ENCODE measurements around the gene MCM7. TPM values are rescaled to one million over a fixed set of nuclear protein-coding genes. Genes with fewer than 3 reads are reported as not detected.

The MCM7 gene
- total RNA-seq, 4 donors from 2014 or later = 30.3 to 72.6 (median 38.7) TPM

DNA sequence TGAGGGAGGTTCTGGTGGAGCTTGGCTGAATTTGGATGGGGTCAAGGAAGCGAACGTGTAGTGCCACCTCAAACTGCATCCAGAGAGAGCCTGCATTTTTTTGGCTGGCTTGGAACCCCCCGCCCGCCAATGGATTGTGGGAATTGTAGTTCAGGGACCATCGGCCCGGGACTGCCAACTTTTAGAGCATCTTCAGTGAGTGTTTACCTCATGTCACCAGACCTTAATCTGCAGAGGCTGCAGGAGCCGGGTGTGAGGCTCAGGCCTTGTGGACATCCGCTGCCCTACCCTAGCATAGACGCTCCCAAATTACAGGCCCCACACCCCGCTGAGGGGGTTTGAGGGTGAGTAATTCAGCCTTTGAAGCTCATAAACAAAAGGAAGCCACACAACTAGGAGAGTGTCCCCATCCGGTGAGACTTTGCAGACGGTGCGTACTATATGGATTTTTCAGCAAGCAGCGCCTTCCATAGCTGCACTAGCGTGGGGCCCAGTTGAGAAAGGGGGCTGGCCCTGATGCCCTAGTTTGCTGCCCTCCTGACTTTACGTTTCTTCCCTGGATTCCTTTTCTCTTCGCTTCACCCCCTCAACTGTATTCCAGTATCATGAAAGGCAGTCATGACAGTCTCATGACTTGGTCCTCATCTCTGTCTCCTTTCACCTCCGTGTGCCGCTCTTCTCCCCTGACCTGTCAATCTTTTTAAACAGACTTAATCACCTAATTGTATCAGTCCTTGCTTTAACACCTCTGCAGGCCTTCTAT lies 19.0 kb upstream of the MCM7 start:
- intact Hi-C loops (cut with DNase I; ENCODE audit: low total_unique reads) = no loop called here
- in situ Hi-C loops (cut with MboI; ENCODE audit: low pct_ligation_motif_present in 1 of 4, low pct_unique_long_range_greater_than_20kb in 1 of 4, low sequenced_read_pairs in 3 of 4) = loop anchor here in 1 of 4 donors (5.0 kb wide), 1 partner anchor 87 kb away; no protein-coding TSS in a partner anchor

DNA sequence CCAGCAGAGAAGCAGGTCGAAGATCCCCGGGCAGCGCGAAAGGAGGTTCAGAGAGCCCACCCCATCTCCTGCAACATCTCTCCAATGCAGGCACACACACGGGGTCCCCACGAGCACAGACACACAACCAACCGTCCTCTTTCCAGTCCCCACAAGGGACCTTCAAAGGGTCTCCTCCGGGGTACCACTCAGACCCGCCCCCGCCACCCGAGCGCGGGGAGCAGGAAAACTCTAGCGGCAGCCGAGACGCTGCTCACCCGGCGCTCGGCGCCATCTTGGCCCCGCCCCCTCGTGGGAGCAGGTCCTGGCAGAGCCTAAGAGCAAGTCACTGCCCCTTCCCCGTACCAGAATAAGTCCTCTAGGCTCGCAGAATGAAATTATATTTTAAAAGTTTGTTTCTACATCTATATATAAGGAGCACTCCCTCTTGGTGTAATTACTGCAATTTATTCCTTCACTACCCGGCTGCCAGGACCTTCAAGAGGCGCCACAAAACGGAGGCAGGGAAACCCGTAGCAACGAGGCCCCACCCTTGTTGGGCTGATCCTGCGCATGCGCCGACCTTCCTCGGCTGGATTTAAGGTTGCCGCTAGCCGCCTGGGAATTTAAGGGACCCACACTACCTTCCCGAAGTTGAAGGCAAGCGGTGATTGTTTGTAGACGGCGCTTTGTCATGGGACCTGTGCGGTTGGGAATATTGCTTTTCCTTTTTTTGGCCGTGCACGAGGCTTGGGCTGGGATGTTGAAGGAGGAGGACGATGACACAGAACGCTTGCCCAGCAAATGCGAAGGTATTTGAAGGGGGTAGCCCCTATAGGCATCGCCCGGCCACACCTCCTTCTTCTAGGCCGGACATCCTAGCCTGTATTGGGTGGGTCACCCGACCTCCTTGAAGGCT lies 18.1 kb upstream of the MCM7 start, which contains the start of the genes CNPY4 and TAF6:
Gene CNPY4, plus strand, starts transcription at position 563 of the 898 bp plus-strand sequence. Its CDS starts 111 bp downstream, at position 674.
Gene TAF6, minus strand, starts transcription at position 287 of the 898 bp plus-strand sequence. CDS start 5,149 bp downstream, outside the sequence.
- Histone ChIP-seq H3K27me3 (no peaks in the 10 kb centered on the region), H3K4me1 (peaks cover 6 to 24% (median 21%) of the 10 kb centered on the region in 4 donors), H3K4me3 (peak within 1 kb of the TSS; percentile 63 to 78 (median 73)), H3K27ac (peak within 1 kb of the TSS; percentile 88 to 94 (median 90)), H3K36me3 (no peaks in the 10 kb centered on the region), H3K9me3 (no peaks in the 10 kb centered on the region)
- WGBS, 2 donors (ENCODE audit: low coverage in 1 of 2) = 0% methylated on average over 47 of the region's 49 CpGs; no CpG with 5 or more reads in 1 of the 2 donors
- in situ Hi-C loops (cut with MboI; ENCODE audit: low pct_ligation_motif_present in 1 of 4, low pct_unique_long_range_greater_than_20kb in 1 of 4, low sequenced_read_pairs in 3 of 4) = no loop called here
- TF ChIP-seq POLR2A (IDR thresholded peaks at IDR 0.05) = peak; percentile 56
- TF ChIP-seq, protein P1, sequence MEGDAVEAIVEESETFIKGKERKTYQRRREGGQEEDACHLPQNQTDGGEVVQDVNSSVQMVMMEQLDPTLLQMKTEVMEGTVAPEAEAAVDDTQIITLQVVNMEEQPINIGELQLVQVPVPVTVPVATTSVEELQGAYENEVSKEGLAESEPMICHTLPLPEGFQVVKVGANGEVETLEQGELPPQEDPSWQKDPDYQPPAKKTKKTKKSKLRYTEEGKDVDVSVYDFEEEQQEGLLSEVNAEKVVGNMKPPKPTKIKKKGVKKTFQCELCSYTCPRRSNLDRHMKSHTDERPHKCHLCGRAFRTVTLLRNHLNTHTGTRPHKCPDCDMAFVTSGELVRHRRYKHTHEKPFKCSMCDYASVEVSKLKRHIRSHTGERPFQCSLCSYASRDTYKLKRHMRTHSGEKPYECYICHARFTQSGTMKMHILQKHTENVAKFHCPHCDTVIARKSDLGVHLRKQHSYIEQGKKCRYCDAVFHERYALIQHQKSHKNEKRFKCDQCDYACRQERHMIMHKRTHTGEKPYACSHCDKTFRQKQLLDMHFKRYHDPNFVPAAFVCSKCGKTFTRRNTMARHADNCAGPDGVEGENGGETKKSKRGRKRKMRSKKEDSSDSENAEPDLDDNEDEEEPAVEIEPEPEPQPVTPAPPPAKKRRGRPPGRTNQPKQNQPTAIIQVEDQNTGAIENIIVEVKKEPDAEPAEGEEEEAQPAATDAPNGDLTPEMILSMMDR (IDR thresholded peaks at IDR 0.05) = peak in 3 of 5 experiments; percentile 13 to 34 (median 28)
- TF ChIP-seq EP300 (IDR thresholded peaks at IDR 0.05; ENCODE audit: low read depth) = no peak
- peak; percentile 48 to 66 (median 50) for TF ChIP-seq POLR2AphosphoS5 (IDR thresholded peaks at IDR 0.05)
- DNase-seq = peak; percentile 96
- intact Hi-C loops (cut with DNase I; ENCODE audit: low total_unique reads) = no loop called here

More for the DNA sequence above, 19.0 kb upstream of the MCM7 start:
- 22 to 80% methylated on average over 3 to 19 of the region's 19 CpGs for WGBS, 2 donors (ENCODE audit: low coverage in 1 of 2)
- Histone ChIP-seq H3K27ac (peak overlapping the region; percentile 88 to 94 (median 90)), H3K4me3 (peak overlapping the region; percentile 63 to 78 (median 73)), H3K9me3 (no peaks in the 10 kb centered on the region), H3K36me3 (no peaks in the 10 kb centered on the region), H3K4me1 (peaks cover 6 to 32% (median 28%) of the 10 kb centered on the region in 4 donors), H3K27me3 (no peaks in the 10 kb centered on the region)
- DNase-seq = peak; percentile 68
- TF ChIP-seq, protein P1 (IDR thresholded peaks at IDR 0.05) = no peak
- TF ChIP-seq POLR2A (IDR thresholded peaks at IDR 0.05) = no peak
- no peak for TF ChIP-seq POLR2AphosphoS5 (IDR thresholded peaks at IDR 0.05)
- TF ChIP-seq EP300 (IDR thresholded peaks at IDR 0.05; ENCODE audit: low read depth) = no peak

DNA sequence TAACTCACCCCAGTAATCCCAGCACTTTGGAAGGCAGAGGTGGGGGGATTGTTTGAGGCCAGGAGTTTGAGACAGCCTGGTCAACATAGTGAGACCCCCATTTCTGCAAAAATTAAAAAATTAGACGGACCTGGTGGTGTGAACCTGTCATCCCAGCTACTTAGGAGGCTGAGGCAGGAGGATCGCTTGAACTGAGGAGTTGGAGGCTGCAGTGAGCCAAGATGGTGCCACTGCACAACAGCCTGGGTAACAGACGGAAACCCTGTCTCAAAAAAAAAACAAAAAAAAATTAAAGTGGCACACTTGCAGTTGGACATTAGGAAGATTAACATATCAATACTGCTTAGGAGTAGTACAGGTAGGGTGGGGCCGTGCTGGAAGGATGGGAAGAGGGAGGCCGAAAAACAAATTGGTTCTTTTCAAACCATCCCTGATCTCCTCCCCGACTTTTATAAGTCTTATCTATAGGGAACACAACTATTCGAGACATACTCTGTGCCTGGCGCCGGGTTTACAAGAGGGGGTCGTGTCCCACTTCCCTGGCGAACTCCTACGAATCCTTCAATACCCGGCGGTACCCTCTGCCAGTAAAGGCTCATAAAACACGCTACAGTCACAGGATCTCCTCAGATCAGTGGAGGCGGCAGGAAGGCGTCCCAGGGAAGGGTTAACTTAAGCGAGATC lies 17.3 kb upstream of the MCM7 start:
- in situ Hi-C loops (cut with MboI; ENCODE audit: low pct_ligation_motif_present in 1 of 4, low pct_unique_long_range_greater_than_20kb in 1 of 4, low sequenced_read_pairs in 3 of 4) (no loop called here), intact Hi-C loops (cut with DNase I; ENCODE audit: low total_unique reads) (no loop called here)
- Histone ChIP-seq H3K9me3 (no peaks in the 10 kb centered on the region), H3K27me3 (no peaks in the 10 kb centered on the region), H3K4me1 (peaks cover 6 to 20% (median 17%) of the 10 kb centered on the region in 4 donors), H3K4me3 (peak overlapping the region; percentile 60 to 78 (median 73)), H3K36me3 (no peaks in the 10 kb centered on the region), H3K27ac (peak overlapping the region; percentile 88 to 94 (median 90))
- no peak for DNase-seq
- 18 to 21% methylated on average over 11 to 18 of the region's 18 CpGs for WGBS, 2 donors (ENCODE audit: low coverage in 1 of 2)
- no peak for TF ChIP-seq EP300 (IDR thresholded peaks at IDR 0.05; ENCODE audit: low read depth)
- no peak for TF ChIP-seq POLR2AphosphoS5 (IDR thresholded peaks at IDR 0.05)
- TF ChIP-seq POLR2A (IDR thresholded peaks at IDR 0.05) = no peak
- TF ChIP-seq, protein P1 (IDR thresholded peaks at IDR 0.05) = no peak
